Heart left ventricle (tissue), 13 donors: Measurements from ENCODE around the gene CACNA2D1.

ENCODE experiments used
- POLR2A ChIP-seq, 2 donors: fragments of 450-650 bp; IDR thresholded peaks; one replicate each; pipeline ENCODE4 v1.6.1; 2017; ENCODE audit warnings: antibody characterized with exemption in 2 of 2, mild to moderate bottlenecking in 2 of 2, moderate library complexity in 2 of 2
- TF ChIP-seq, protein P1 (sequence below), 12 donors: fragments of 200-600 bp; sonication (generic) in 4 of 12; IDR thresholded peaks; one replicate each; pipeline versions ENCODE4 v1.5.0 to v1.8.0; 2018 to 2022; ENCODE audit warnings: antibody characterized with exemption in 12 of 12, mild to moderate bottlenecking in 5 of 12
- donor health status: ischemic (EF 13 %, LVEDD 7.1; RV severe dilation, severe dysfunction).
- donor health status: DM: no; HTN: yes; CAD: no.
- donor health status: DM: no; HTN: no; CAD: no.
- donor health status: ischemic (EF 25% LVEDD 6.9; RV normal size, moderate dysfunction).
- donor health status: ischemic (EF 25% LVEDD 5.7; RV mildly dilated, moderate dysfunction).
- donor health status: ischemic (EF 35%, LVEDD 5.7; RV mildly dilated, moderate dysfunction).
- donor health status: nonischemic (EF 11% LVEDD 7.7; RV severe dilation, severe dysfunction).
- donor health status: DM: yes; HTN: yes; CAD: no.
- donor health status: PGD.
- donor health status: ischemic (EF 29% LVEDD 5.4; RV normal size, mild dysfunction).
- donor health status: nonischemic (EF 23%, LVEDD 6.1; RV moderate dilation, normal function).

DNA sequence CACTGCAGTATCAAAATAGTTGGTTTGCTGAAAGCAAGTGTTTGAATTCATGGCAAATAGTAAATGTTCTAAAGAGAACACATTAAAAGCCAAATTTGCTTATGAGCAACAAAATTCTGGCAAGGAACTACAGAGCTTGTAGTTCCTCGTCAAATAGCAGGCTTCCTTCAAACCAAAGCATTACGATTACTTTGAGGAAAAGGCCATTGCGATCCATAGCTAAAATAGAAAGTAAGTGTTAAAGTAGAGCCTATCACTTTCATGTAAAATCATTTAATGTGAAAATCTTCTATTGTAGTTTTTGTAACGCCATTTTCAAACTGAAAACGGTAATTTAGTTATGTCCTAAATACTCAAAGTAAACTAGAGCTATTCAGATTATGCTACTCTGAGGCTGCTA lies 20.1 kb downstream of the CACNA2D1 start:
- no peak for TF ChIP-seq POLR2A (IDR thresholded peaks at IDR 0.05)
- TF ChIP-seq, protein P1, sequence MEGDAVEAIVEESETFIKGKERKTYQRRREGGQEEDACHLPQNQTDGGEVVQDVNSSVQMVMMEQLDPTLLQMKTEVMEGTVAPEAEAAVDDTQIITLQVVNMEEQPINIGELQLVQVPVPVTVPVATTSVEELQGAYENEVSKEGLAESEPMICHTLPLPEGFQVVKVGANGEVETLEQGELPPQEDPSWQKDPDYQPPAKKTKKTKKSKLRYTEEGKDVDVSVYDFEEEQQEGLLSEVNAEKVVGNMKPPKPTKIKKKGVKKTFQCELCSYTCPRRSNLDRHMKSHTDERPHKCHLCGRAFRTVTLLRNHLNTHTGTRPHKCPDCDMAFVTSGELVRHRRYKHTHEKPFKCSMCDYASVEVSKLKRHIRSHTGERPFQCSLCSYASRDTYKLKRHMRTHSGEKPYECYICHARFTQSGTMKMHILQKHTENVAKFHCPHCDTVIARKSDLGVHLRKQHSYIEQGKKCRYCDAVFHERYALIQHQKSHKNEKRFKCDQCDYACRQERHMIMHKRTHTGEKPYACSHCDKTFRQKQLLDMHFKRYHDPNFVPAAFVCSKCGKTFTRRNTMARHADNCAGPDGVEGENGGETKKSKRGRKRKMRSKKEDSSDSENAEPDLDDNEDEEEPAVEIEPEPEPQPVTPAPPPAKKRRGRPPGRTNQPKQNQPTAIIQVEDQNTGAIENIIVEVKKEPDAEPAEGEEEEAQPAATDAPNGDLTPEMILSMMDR (IDR thresholded peaks at IDR 0.05) = no peak
